ENCODE data around the gene CTCF. TPM values are rescaled to one million over a fixed set of nuclear protein-coding genes. Genes with fewer than 3 reads are reported as not detected.

Gene CTCF
- total and polyA plus RNA-seq, 10 of the 15 experiments (the other 5 are each of a cell fraction or from before 2014, with no cell fraction given): 9.1 to 55.0 (median 41.8) TPM

DNA sequence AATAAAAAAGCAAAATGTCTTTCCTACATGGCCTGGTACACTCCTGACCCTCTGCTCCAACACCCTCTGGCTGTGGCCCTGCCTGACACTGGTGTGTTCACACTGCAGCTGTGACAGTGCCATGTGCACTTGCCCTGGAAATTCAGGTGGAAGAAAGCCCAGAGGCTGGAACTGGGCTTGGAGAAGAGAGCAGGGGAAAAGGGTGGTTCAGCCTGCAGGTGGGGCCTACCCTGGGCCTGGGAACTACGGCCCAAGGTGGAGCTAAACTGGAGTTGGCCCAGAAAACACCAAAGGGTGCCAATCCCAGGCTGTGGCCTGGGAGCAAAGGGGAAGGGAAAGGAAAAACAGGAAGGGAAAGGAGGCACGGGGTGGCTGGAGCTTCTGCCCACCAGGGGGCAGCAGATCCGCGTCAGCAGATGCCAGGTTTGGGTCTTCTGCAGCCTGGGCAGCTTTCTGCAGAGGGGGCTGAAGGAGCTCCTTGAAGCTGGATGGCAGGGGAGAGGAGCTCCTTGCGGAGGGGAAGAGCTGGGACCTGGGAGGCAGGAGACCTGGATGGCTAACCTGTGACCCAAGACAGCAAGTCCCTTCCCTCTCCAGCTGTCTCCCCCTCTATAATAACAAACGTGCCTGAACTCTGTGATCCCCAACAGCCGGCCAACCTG is 15.4 kb upstream of the CTCF start (continued):
- TF ChIP-seq ZNF274 (IDR thresholded peaks at IDR 0.05; ENCODE audit: insufficient read depth, insufficient read length): no peak
- peak; percentile 77; the same call in 1 of the 2 replicates for TF ChIP-seq SMARCA5 (IDR thresholded peaks at IDR 0.05)
- TF ChIP-seq POU2F2 (IDR thresholded peaks at IDR 0.05; ENCODE audit: borderline replicate concordance, low read depth, low read length): no peak
- peak; percentile 71 for TF ChIP-seq SPI1 (IDR thresholded peaks at IDR 0.05; ENCODE audit: borderline replicate concordance, insufficient read depth, low read depth, low read length)
- TF ChIP-seq ZNF24 (IDR thresholded peaks at IDR 0.05): no peak
- TF ChIP-seq TCF12 (IDR thresholded peaks at IDR 0.05; ENCODE audit: low read depth, low read length): no peak
- TF ChIP-seq DPF2 (IDR thresholded peaks at IDR 0.05): no peak
- no peak for TF ChIP-seq TAF1 (IDR thresholded peaks at IDR 0.05; ENCODE audit: borderline replicate concordance, low read depth, low read length)
- TF ChIP-seq IKZF1 (conservative IDR thresholded peaks at IDR 0.05): peak; percentile 90
- TF ChIP-seq, protein P1, sequence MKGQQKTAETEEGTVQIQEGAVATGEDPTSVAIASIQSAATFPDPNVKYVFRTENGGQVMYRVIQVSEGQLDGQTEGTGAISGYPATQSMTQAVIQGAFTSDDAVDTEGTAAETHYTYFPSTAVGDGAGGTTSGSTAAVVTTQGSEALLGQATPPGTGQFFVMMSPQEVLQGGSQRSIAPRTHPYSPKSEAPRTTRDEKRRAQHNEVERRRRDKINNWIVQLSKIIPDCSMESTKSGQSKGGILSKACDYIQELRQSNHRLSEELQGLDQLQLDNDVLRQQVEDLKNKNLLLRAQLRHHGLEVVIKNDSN (IDR thresholded peaks at IDR 0.05; ENCODE audit: borderline replicate concordance, extremely low read length, insufficient read depth, low read depth, low read length): no peak
- no peak for TF ChIP-seq MTA2 (IDR thresholded peaks at IDR 0.05; ENCODE audit: low read depth)
- no peak for TF ChIP-seq BCLAF1 (IDR thresholded peaks at IDR 0.05)
- no peak for TF ChIP-seq HDAC6 (IDR thresholded peaks at IDR 0.05; ENCODE audit: unreplicated experiment)
- no peak for TF ChIP-seq MAX (IDR thresholded peaks at IDR 0.05; ENCODE audit: low read depth, low read length)
- TF ChIP-seq STAT3 (IDR thresholded peaks at IDR 0.05; ENCODE audit: low read depth, low read length): no peak
- TF ChIP-seq, protein P2, sequence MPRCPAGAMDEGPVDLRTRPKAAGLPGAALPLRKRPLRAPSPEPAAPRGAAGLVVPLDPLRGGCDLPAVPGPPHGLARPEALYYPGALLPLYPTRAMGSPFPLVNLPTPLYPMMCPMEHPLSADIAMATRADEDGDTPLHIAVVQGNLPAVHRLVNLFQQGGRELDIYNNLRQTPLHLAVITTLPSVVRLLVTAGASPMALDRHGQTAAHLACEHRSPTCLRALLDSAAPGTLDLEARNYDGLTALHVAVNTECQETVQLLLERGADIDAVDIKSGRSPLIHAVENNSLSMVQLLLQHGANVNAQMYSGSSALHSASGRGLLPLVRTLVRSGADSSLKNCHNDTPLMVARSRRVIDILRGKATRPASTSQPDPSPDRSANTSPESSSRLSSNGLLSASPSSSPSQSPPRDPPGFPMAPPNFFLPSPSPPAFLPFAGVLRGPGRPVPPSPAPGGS (IDR thresholded peaks at IDR 0.05; ENCODE audit: borderline replicate concordance, insufficient read depth, low read depth, low read length, poor library complexity, severe bottlenecking): peak; percentile 28
- TF ChIP-seq MEF2A (IDR thresholded peaks at IDR 0.05; ENCODE audit: insufficient read depth, low read depth, low read length): no peak
- TF ChIP-seq, protein P3, sequence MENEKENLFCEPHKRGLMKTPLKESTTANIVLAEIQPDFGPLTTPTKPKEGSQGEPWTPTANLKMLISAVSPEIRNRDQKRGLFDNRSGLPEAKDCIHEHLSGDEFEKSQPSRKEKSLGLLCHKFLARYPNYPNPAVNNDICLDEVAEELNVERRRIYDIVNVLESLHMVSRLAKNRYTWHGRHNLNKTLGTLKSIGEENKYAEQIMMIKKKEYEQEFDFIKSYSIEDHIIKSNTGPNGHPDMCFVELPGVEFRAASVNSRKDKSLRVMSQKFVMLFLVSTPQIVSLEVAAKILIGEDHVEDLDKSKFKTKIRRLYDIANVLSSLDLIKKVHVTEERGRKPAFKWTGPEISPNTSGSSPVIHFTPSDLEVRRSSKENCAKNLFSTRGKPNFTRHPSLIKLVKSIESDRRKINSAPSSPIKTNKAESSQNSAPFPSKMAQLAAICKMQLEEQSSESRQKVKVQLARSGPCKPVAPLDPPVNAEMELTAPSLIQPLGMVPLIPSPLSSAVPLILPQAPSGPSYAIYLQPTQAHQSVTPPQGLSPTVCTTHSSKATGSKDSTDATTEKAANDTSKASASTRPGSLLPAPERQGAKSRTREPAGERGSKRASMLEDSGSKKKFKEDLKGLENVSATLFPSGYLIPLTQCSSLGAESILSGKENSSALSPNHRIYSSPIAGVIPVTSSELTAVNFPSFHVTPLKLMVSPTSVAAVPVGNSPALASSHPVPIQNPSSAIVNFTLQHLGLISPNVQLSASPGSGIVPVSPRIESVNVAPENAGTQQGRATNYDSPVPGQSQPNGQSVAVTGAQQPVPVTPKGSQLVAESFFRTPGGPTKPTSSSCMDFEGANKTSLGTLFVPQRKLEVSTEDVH (IDR thresholded peaks at IDR 0.05; ENCODE audit: low read depth, partially characterized antibody): no peak
- TF ChIP-seq ASH2L (IDR thresholded peaks at IDR 0.05; ENCODE audit: borderline replicate concordance, low read depth): no peak
- TF ChIP-seq JUNB (IDR thresholded peaks at IDR 0.05): no peak
- peak; percentile 74; the same call in 1 of the 2 replicates for TF ChIP-seq NBN (IDR thresholded peaks at IDR 0.05)
- no peak for TF ChIP-seq ZZZ3 (IDR thresholded peaks at IDR 0.05; ENCODE audit: control insufficient read depth, insufficient read length, low read depth)
